Mesenchymal stem cell (in vitro differentiated cells and primary cell): ENCODE data around the gene GPR65.
A peak's percentile ranks its signal among the peaks of the same experiment; 100 is the strongest.

ENCODE experiments used
- DNase-seq: peaks from one replicate; pipeline ENCODE4 v3.0.0-alpha.2; 2013
- H2AFZ ChIP-seq: one replicate; pipeline ENCODE4 v1.6.1; 2013; ENCODE audit warnings: low read depth, mild to moderate bottlenecking, control low read depth, inconsistent platforms, low read length, moderate library complexity
- H2AK5ac ChIP-seq: 2 replicates; pipeline ENCODE4 v1.6.1; 2013; ENCODE audit warnings: low read length, moderate library complexity, mild to moderate bottlenecking, inconsistent platforms; ENCODE audit not compliant: severe bottlenecking
- H2BK120ac ChIP-seq: one replicate; pipeline ENCODE4 v1.6.1; 2013; ENCODE audit warnings: low read depth, mild to moderate bottlenecking, inconsistent platforms, low read length, moderate library complexity
- H2BK12ac ChIP-seq, 2 experiments: one replicate each; pipeline ENCODE4 v1.6.1; 2013; ENCODE audit warnings: inconsistent platforms in 2 of 2, low read length in 2 of 2, mild to moderate bottlenecking in 2 of 2, moderate library complexity in 2 of 2, control low read depth in 1 of 2
- H2BK15ac ChIP-seq: one replicate; pipeline ENCODE4 v1.6.1; 2013; ENCODE audit warnings: mild to moderate bottlenecking, low read depth, inconsistent platforms; ENCODE audit not compliant: poor library complexity, severe bottlenecking
- H2BK5ac ChIP-seq: 2 replicates; pipeline ENCODE4 v1.6.1; 2013; ENCODE audit warnings: low read depth, mild to moderate bottlenecking, low read length, control low read depth, inconsistent platforms; ENCODE audit not compliant: poor library complexity, severe bottlenecking
- H3K14ac ChIP-seq, 2 experiments: one replicate each; pipeline ENCODE4 v1.6.1; 2013; ENCODE audit warnings: inconsistent platforms in 2 of 2, low read length in 2 of 2, control low read depth in 1 of 2, mild to moderate bottlenecking in 1 of 2, moderate library complexity in 1 of 2
- H3K18ac ChIP-seq, 2 experiments: one replicate each; pipeline ENCODE4 v1.6.1; 2013; ENCODE audit warnings: inconsistent platforms in 2 of 2, low read length in 2 of 2, control low read depth in 1 of 2, low read depth in 1 of 2, mild to moderate bottlenecking in 1 of 2
- H3K23ac ChIP-seq, 2 experiments: one replicate each; pipeline ENCODE4 v1.6.1; 2013; ENCODE audit warnings: inconsistent platforms in 2 of 2, low read length in 2 of 2, mild to moderate bottlenecking in 2 of 2, moderate library complexity in 2 of 2, control low read depth in 1 of 2
- H3K27ac ChIP-seq: 2 replicates; pipeline ENCODE4 v1.5.1; 2013; ENCODE audit warnings: mild to moderate bottlenecking, moderate library complexity, low read length, control low read depth, inconsistent platforms; ENCODE audit not compliant: poor library complexity, severe bottlenecking
- H3K27me3 ChIP-seq, 2 experiments: 2 replicates each; pipeline versions ENCODE4 v1.6.1 to v1.7.0; 2013; ENCODE audit warnings: low read length in 2 of 2, mild to moderate bottlenecking in 2 of 2, moderate library complexity in 2 of 2, control low read depth in 1 of 2, inconsistent platforms in 1 of 2; ENCODE audit not compliant: control insufficient read depth in 1 of 2, insufficient read depth in 1 of 2
- H3K36me3 ChIP-seq, 2 experiments: 2 replicates each; pipeline versions ENCODE4 v1.6.1 to v1.7.0; 2013; ENCODE audit warnings: low read length in 2 of 2, control low read depth in 1 of 2, inconsistent platforms in 1 of 2, low read depth in 1 of 2, mild to moderate bottlenecking in 1 of 2; ENCODE audit not compliant: insufficient read depth in 2 of 2, control insufficient read depth in 1 of 2
- H3K4ac ChIP-seq, 2 experiments: one replicate each; pipeline ENCODE4 v1.6.1; 2013; ENCODE audit warnings: inconsistent platforms in 2 of 2, low read length in 2 of 2, mild to moderate bottlenecking in 2 of 2, moderate library complexity in 2 of 2, control low read depth in 1 of 2, low read depth in 1 of 2
- H3K4me1 ChIP-seq: 2 replicates; pipeline ENCODE4 v1.6.1; 2013; ENCODE audit warnings: low read depth, low read length, control low read depth; ENCODE audit not compliant: control insufficient read depth, insufficient read depth
- H3K4me2 ChIP-seq: 2 replicates; pipeline ENCODE4 v1.6.1; 2013; ENCODE audit warnings: low read length, mild to moderate bottlenecking, inconsistent platforms; ENCODE audit not compliant: poor library complexity, severe bottlenecking
- H3K4me3 ChIP-seq, 2 experiments: 2 replicates each; pipeline versions ENCODE4 v1.5.1 to v1.7.0; 2013; ENCODE audit warnings: low read length in 2 of 2, mild to moderate bottlenecking in 2 of 2, control low read depth in 1 of 2, low read depth in 1 of 2; ENCODE audit not compliant: insufficient read depth in 1 of 2
- H3K79me1 ChIP-seq: replicated peaks from 2 replicates; pipeline ENCODE4 v1.6.1; 2013; ENCODE audit warnings: mild to moderate bottlenecking, control low read depth, low read length, inconsistent platforms; ENCODE audit not compliant: poor library complexity, severe bottlenecking
- H3K9ac ChIP-seq: 2 replicates; pipeline ENCODE4 v1.7.0; 2013; ENCODE audit warnings: mild to moderate bottlenecking, low read length, moderate library complexity
- H3K9me3 ChIP-seq: 2 replicates; pipeline ENCODE4 v1.7.0; 2013; ENCODE audit warnings: mild to moderate bottlenecking, low read length; ENCODE audit not compliant: control insufficient read depth
- H4K8ac ChIP-seq: one replicate; pipeline ENCODE4 v1.6.1; 2013; ENCODE audit warnings: inconsistent platforms, mild to moderate bottlenecking, low read length, moderate library complexity
- H4K91ac ChIP-seq: one replicate; pipeline ENCODE4 v1.6.1; 2013; ENCODE audit warnings: mild to moderate bottlenecking, low read length, inconsistent platforms
- WGBS: methylation state at CpG from one replicate; pipeline ENCODE4 v1.1.7; 2013; ENCODE audit warnings: mixed read lengths; 5-methylcytosine and 5-hydroxymethylcytosine counted together

Gene GPR65

DNA sequence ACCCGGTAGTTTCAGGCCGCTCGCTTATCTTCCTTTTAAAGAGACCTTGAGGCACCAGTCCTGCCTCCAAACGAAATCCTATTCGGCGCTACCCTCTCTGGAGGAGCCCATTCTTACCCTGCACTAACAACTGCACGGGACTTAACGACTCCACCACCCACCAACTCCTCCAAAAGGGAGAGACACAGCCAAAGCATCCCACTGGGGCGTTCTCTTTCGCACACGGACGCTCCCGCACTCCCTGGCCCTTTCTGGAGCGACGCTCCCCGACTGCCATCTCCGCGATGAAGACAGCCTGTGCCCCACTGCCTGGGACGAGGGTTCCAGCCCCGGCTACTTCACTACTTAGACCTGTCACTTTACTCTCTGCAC lies 12.6 kb upstream of the GPR65 start:
- Histone ChIP-seq H2BK12ac (peak overlapping the region in 1 of 2 experiments; percentile 3), H4K8ac (peak overlapping the region; percentile 95), H2BK15ac (peak overlapping the region; percentile 96), H3K27me3 (no peaks in the 10 kb centered on the region), H2BK5ac (peak overlapping the region; percentile 68), H3K36me3 (no peaks in the 10 kb centered on the region), H3K9me3 (no peaks in the 10 kb centered on the region), H3K14ac (peak overlapping the region in 1 of 2 experiments; percentile 88), H2AFZ (peak overlapping the region; percentile 99), H3K4me1 (peaks cover 6% of the 10 kb centered on the region), H3K4ac (peak overlapping the region; percentile 93 to 95), H3K9ac (peak overlapping the region; percentile 98), H2BK120ac (no peak overlapping the region), H3K18ac (peak overlapping the region; percentile 94 to 99), H3K4me3 (peak overlapping the region; percentile 87 to 91), H3K27ac (peak overlapping the region; percentile 63), H3K79me1 (peaks cover 7% of the 10 kb centered on the region), H2AK5ac (no peak overlapping the region), H4K91ac (peak overlapping the region; percentile 99), H3K23ac (peak overlapping the region; percentile 26 to 51), H3K4me2 (peak overlapping the region; percentile 71)
- DNase-seq: no peak
- 16% methylated on average over 20 of the region's 20 CpGs for whole genome bisulfite sequencing

- peak within 1 kb of the TSS; percentile 95 for H4K8ac ChIP-seq
- H3K9ac ChIP-seq: peak within 1 kb of the TSS; percentile 98
Observed at GRCh38 chr14:87992718-87993628, 12.0 kb upstream of the GPR65 start, which contains the start of gene GALC. TSS of gene GALC (minus strand) at chr14:87993182. CDS start at chr14:87993164, 18 bp downstream.

DNA sequence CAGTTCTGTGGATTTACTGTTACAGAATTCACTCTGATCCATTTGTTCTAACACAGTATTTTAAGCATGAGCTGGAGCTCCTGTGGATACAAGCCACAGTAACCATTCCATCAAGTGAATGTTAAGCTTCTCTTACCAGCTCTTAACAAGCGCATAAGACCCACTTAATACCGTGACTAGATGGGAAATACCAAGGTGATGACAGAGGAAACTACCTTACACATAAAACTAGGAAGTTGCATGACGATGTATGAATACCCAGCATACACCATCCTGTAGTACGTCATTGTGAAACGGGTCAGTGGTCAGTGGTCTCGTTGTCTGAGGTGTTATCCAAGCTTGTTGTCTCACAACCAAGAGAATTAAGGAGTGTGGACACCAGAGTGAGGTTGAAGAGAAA lies 10.0 kb upstream of the GPR65 start:
- Histone ChIP-seq H3K9me3 (no peaks in the 10 kb centered on the region), H2BK15ac (no peak overlapping the region), H2AK5ac (peak overlapping the region; percentile 37), H2AFZ (no peak overlapping the region), H3K14ac (no peak overlapping the region), H2BK12ac (no peak overlapping the region), H3K27me3 (peaks cover 0 to 4% of the 10 kb centered on the region in 2 experiments), H3K79me1 (peaks cover 2% of the 10 kb centered on the region), H3K4ac (peak overlapping the region in 1 of 2 experiments; percentile 21), H3K4me1 (peaks cover 6% of the 10 kb centered on the region), H3K36me3 (no peaks in the 10 kb centered on the region), H3K18ac (no peak overlapping the region), H3K27ac (peak overlapping the region; percentile 83), H2BK120ac (no peak overlapping the region), H3K4me2 (no peak overlapping the region), H3K4me3 (no peak overlapping the region), H4K8ac (no peak overlapping the region), H3K23ac (no peak overlapping the region), H4K91ac (no peak overlapping the region), H2BK5ac (no peak overlapping the region), H3K9ac (no peak overlapping the region)
- WGBS: 54% methylated on average over 6 of the region's 6 CpGs
- DNase-seq: peak; percentile 82

More at GRCh38 chr14:87992718-87993628, 12.0 kb upstream of the GPR65 start, which contains the start of gene GALC:
- H3K14ac ChIP-seq: peak within 1 kb of the TSS in 1 of 2 experiments; percentile 95
- H3K27me3 ChIP-seq: no peaks in the 10 kb centered on the region
- H3K18ac ChIP-seq: peak within 1 kb of the TSS; percentile 94 to 99
- peak within 1 kb of the TSS; percentile 93 to 95 for H3K4ac ChIP-seq
- H3K23ac ChIP-seq: peak within 1 kb of the TSS; percentile 51 to 96
- DNase-seq: peak; percentile 96
- peak within 1 kb of the TSS; percentile 3 to 83 for H2BK12ac ChIP-seq
- H3K9me3 ChIP-seq: no peaks in the 10 kb centered on the region
- H3K36me3 ChIP-seq: no peaks in the 10 kb centered on the region
- H2AFZ ChIP-seq: peak within 1 kb of the TSS; percentile 99
- WGBS: 7% methylated on average over 79 of the region's 83 CpGs
- H2BK15ac ChIP-seq: peak within 1 kb of the TSS; percentile 96
- H4K91ac ChIP-seq: peak within 1 kb of the TSS; percentile 99
- H3K79me1 ChIP-seq: peaks cover 7% of the 10 kb centered on the region
- H2BK120ac ChIP-seq: peak within 1 kb of the TSS; percentile 100
- H3K27ac ChIP-seq: peak within 1 kb of the TSS; percentile 77
- peaks cover 6% of the 10 kb centered on the region for H3K4me1 ChIP-seq
- peak within 1 kb of the TSS; percentile 73 for H2AK5ac ChIP-seq
- H3K4me2 ChIP-seq: peak within 1 kb of the TSS; percentile 71
- H2BK5ac ChIP-seq: peak within 1 kb of the TSS; percentile 68
- peak within 1 kb of the TSS; percentile 87 to 91 for H3K4me3 ChIP-seq
